ENCODE results near the gene ZNF581. TPM values are rescaled to one million over a fixed set of nuclear protein-coding genes. Genes with fewer than 3 reads are reported as not detected.

The ZNF581 gene
- total RNA-seq, 3 donors from 2014 or later, result 15.2 to 22.5 (median 20.1) TPM

- Histone ChIP-seq H3K4me3 (no peak overlapping the region), H3K9me3 (no peaks in the 10 kb centered on the region), H3K4me1 (ENCODE audit: low read depth) (no peaks in the 10 kb centered on the region), H3K36me3 (ENCODE audit: low read depth) (peaks cover 21% of the 10 kb centered on the region)
- DNase-seq (peak in 1 of 3 donors; percentile 56), ATAC-seq (peak; percentile 83)
- TF ChIP-seq CTCF (IDR thresholded peaks at IDR 0.05), result no peak
- intact Hi-C loops (cut with DNase I, micrococcal nuclease), result no loop called here
These were observed 24.5 kb downstream of the ZNF581 start for GRCh38 chr19:55667958-55668357.

DNA sequence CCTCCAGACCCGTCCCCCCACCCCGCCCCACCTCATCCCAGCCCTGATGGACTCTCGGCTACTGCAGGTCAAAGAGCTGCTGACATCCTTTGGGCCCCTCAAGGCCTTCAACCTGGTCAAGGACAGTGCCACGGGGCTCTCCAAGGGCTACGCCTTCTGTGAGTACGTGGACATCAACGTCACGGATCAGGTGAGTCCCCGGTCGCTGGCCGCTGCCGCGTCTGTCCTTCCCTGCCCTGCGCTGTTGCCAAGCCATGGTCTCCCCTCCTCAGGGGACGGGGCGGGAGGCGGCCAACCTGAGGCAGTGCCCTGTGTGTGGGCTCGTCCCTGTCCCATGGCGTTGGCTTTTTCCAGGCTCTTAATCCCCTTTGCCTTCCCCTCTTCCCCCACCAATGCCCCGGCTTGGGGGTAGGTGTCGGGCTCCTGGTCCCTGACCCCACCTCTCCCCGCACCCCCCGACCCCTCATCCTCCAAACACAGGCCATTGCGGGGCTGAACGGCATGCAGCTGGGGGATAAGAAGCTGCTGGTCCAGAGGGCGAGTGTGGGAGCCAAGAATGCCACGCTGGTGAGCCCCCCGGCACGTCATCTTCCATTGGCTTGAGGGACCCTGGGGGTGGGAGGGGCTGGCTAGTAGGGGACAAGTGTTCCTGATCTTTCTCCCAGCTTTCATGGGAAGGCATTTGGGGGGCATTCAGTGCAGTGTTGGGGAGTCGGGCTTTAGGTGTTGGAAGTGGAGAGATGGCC is 25.3 kb downstream of the ZNF581 start:
- no peaks in the 10 kb centered on the region for H3K4me1 ChIP-seq (ENCODE audit: low read depth)
- DNase-seq, result no peak
- intact Hi-C loops (cut with DNase I, micrococcal nuclease), result no loop called here
- H3K4me3 ChIP-seq, result no peak overlapping the region
- ATAC-seq, result no peak
- no peak for TF ChIP-seq CTCF (IDR thresholded peaks at IDR 0.05)
- no peaks in the 10 kb centered on the region for H3K9me3 ChIP-seq
- H3K36me3 ChIP-seq (ENCODE audit: low read depth), result peaks cover 13% of the 10 kb centered on the region

DNA sequence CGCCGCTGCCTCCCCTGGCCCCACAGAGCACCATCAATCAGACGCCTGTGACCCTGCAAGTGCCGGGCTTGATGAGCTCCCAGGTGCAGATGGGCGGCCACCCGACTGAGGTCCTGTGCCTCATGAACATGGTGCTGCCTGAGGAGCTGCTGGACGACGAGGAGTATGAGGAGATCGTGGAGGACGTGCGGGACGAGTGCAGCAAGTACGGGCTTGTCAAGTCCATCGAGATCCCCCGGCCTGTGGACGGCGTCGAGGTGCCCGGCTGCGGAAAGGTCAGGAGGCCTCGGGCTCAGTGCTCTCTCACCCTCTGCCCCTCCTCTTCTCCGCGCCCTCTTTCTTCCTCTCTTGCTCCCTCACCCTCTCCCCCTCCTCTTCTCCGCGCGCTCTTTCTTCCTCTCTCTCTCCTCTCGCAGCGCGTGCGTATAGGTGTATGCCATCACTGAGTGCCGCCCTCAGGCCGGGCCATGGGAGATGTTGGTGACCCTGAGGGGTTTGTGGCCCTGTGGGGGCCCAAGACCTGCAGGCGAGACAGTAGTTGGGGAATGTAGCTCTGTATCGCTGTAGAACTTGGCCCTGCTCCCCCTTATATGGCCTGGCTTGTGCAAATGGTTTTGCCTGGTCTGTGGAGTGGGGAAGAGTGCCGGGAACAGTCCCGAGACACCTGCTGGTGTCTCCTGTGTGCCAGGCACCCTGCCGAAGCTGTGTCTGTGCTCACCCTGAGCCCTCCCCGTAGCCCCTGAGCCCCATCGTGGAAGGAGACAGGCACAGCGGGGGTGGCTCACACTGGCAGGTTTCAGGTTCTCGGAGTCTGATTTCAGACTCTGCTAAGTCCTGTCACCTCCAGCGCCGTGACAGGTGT is 26.2 kb downstream of the ZNF581 start:
- ATAC-seq (no peak), DNase-seq (peak in 1 of 3 donors; percentile 55)
- no peaks in the 10 kb centered on the region for H3K9me3 ChIP-seq
- H3K4me1 ChIP-seq (ENCODE audit: low read depth), result peaks cover 3% of the 10 kb centered on the region
- TF ChIP-seq CTCF (IDR thresholded peaks at IDR 0.05), result no peak
- H3K4me3 ChIP-seq, result no peak overlapping the region
- H3K36me3 ChIP-seq (ENCODE audit: low read depth), result peaks cover 10% of the 10 kb centered on the region
- intact Hi-C loops (cut with DNase I, micrococcal nuclease), result no loop called here

GRCh38 chr19:55670280-55671053 is 27.0 kb downstream of the ZNF581 start:
- Histone ChIP-seq H3K9me3 (no peaks in the 10 kb centered on the region), H3K4me1 (ENCODE audit: low read depth) (peaks cover 3% of the 10 kb centered on the region), H3K4me3 (no peak overlapping the region), H3K36me3 (ENCODE audit: low read depth) (peaks cover 10% of the 10 kb centered on the region)
- DNase-seq (peak in 1 of 3 donors; percentile 82), ATAC-seq (no peak)
- no peak for TF ChIP-seq CTCF (IDR thresholded peaks at IDR 0.05)
- intact Hi-C loops (cut with DNase I, micrococcal nuclease), result no loop called here

DNA sequence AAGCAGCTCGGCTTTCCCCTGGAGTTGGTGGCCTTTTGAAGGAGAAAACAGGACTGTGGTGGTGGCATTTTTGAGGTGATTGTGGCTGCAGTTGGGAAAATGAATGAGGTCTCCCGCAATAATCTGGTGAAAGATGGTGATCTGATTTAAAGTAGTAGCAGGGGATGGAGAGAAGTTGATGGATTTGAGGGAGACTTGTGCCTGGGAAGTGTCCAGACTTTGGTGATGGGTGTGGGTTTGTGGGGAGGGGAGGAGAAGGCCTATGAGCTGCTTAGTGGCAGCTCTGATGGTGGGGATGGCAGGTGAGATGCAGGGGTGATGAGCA is 27.6 kb downstream of the ZNF581 start:
- no peak for TF ChIP-seq CTCF (IDR thresholded peaks at IDR 0.05)
- peaks cover 6% of the 10 kb centered on the region for H3K36me3 ChIP-seq (ENCODE audit: low read depth)
- intact Hi-C loops (cut with DNase I, micrococcal nuclease), result no loop called here
- ATAC-seq (no peak), DNase-seq (no peak)
- no peak overlapping the region for H3K4me3 ChIP-seq
- H3K4me1 ChIP-seq (ENCODE audit: low read depth), result peaks cover 7% of the 10 kb centered on the region
- no peaks in the 10 kb centered on the region for H3K9me3 ChIP-seq
